HepG2 (cell line): ENCODE measurements around the gene SPATA33. TPM values are rescaled to one million over a fixed set of nuclear protein-coding genes. Genes with fewer than 3 reads are reported as not detected.

Experiments
- ADNP ChIP-seq: sonication (generic); formaldehyde crosslinking; IDR thresholded peaks from 2 replicates; pipeline ENCODE4 v1.4.0; 2020; ENCODE audit warnings: missing genetic modification reagents
- CENPX ChIP-seq: sonication (generic); formaldehyde crosslinking; IDR thresholded peaks from 2 replicates; pipeline ENCODE4 v1.9.0; 2021; ENCODE audit warnings: mild to moderate bottlenecking, missing genetic modification reagents, moderate library complexity
- EED ChIP-seq: sonication (generic); formaldehyde crosslinking; IDR thresholded peaks from 2 replicates; pipeline ENCODE4 v1.5.0; 2020; ENCODE audit warnings: mild to moderate bottlenecking, missing genetic modification reagents
- FOXM1 ChIP-seq: sonication (generic); formaldehyde crosslinking; IDR thresholded peaks from 2 replicates; pipeline ENCODE4 v1.5.0; 2020; ENCODE audit warnings: missing genetic modification reagents
- GTF2F1 ChIP-seq: fragments of 150-350 bp; IDR thresholded peaks from 2 replicates; pipeline ENCODE4 v1.6.1; 2014; ENCODE audit warnings: low read length
- HDAC6 ChIP-seq: fragments of 200-600 bp; sonication (generic); IDR thresholded peaks from 2 replicates; pipeline ENCODE4 v1.7.0; 2017; ENCODE audit warnings: mild to moderate bottlenecking, antibody characterized with exemption, low read length, low read depth
- HNRNPH1 ChIP-seq: fragments of 200-400 bp; formaldehyde crosslinking; optimal IDR thresholded peaks from 2 replicates; pipeline ENCODE3; 2017; ENCODE audit warnings: mild to moderate bottlenecking, low read depth, low read length
- KMT2A ChIP-seq: sonication (generic); formaldehyde crosslinking; IDR thresholded peaks from 2 replicates; pipeline ENCODE4 v1.4.0; 2020; ENCODE audit warnings: missing genetic modification reagents
- MTA1 ChIP-seq: sonication (generic); formaldehyde crosslinking; IDR thresholded peaks from 2 replicates; pipeline ENCODE4 v1.4.0; 2020; ENCODE audit warnings: missing genetic modification reagents, mild to moderate bottlenecking, borderline replicate concordance
- NCOR1 ChIP-seq: fragments of 200-600 bp; sonication (generic); IDR thresholded peaks from 2 replicates; pipeline ENCODE4 v1.7.0; 2017; ENCODE audit warnings: antibody characterized with exemption, low read length, borderline replicate concordance
- NONO ChIP-seq, 2 experiments: fragments of 450-650 bp in 1 of 2; sonication (generic) in 1 of 2; formaldehyde crosslinking in 1 of 2; IDR thresholded peaks in 1 of 2; conservative IDR thresholded peaks in 1 of 2; 2 replicates each; pipeline versions ENCODE4 v1.6.1 to v1.8.0; 2017 to 2022; ENCODE audit warnings: mild to moderate bottlenecking in 1 of 2, missing genetic modification reagents in 1 of 2, moderate library complexity in 1 of 2
- NR3C1 ChIP-seq: sonication (generic); formaldehyde crosslinking; IDR thresholded peaks from 2 replicates; pipeline ENCODE4 v1.4.0; 2020; ENCODE audit warnings: missing genetic modification reagents
- PPARG ChIP-seq: conservative IDR thresholded peaks from 2 replicates; pipeline ENCODE4 v1.6.1; 2016; ENCODE audit warnings: missing biosample characterization, missing genetic modification reagents
- RCOR2 ChIP-seq: IDR thresholded peaks from 2 replicates; pipeline ENCODE4 v1.6.1; 2016; ENCODE audit warnings: missing biosample characterization, missing genetic modification reagents
- SIX4 ChIP-seq: sonication (generic); formaldehyde crosslinking; IDR thresholded peaks from 2 replicates; pipeline ENCODE4 v1.4.0; 2020; ENCODE audit warnings: missing genetic modification reagents
- SP140L ChIP-seq: sonication (generic); formaldehyde crosslinking; IDR thresholded peaks from 2 replicates; pipeline ENCODE4 v1.4.0; 2020; ENCODE audit warnings: missing genetic modification reagents, borderline replicate concordance
- SP5 ChIP-seq: IDR thresholded peaks from 2 replicates; pipeline ENCODE4 v1.6.1; 2016; ENCODE audit warnings: low read depth, borderline replicate concordance
- SYNCRIP ChIP-seq: fragments of 200-400 bp; formaldehyde crosslinking; IDR thresholded peaks from 2 replicates; pipeline ENCODE4 v1.6.1; 2018; ENCODE audit warnings: mild to moderate bottlenecking, low read depth, low read length; ENCODE audit not compliant: insufficient read depth
- TBL1XR1 ChIP-seq: fragments of 150-350 bp; IDR thresholded peaks from 2 replicates; pipeline ENCODE4 v1.6.1; 2014; ENCODE audit warnings: borderline replicate concordance, low read length; ENCODE audit not compliant: partially characterized antibody
- TBP ChIP-seq: sonication (generic); formaldehyde crosslinking; IDR thresholded peaks from 2 replicates; pipeline ENCODE4 v1.5.0; 2020; ENCODE audit warnings: missing genetic modification reagents
- TEAD3 ChIP-seq: optimal IDR thresholded peaks from 2 replicates; pipeline ENCODE3; 2016; ENCODE audit warnings: borderline replicate concordance
- YY1 ChIP-seq: IDR thresholded peaks from 2 replicates; pipeline ENCODE4 v1.6.1; 2011; ENCODE audit warnings: low read length, low read depth, moderate library complexity, mild to moderate bottlenecking; ENCODE audit not compliant: insufficient read depth, insufficient replicate concordance
- ZNF160 ChIP-seq: sonication (generic); formaldehyde crosslinking; IDR thresholded peaks from 2 replicates; pipeline ENCODE4 v1.8.0; 2022; ENCODE audit warnings: mild to moderate bottlenecking, inconsistent platforms, missing genetic modification reagents
- ZNF230 ChIP-seq: sonication (generic); formaldehyde crosslinking; IDR thresholded peaks from 2 replicates; pipeline ENCODE4 v1.4.0; 2020; ENCODE audit warnings: mild to moderate bottlenecking, missing genetic modification reagents
- ZNF253 ChIP-seq: sonication (generic); formaldehyde crosslinking; IDR thresholded peaks from 2 replicates; pipeline ENCODE4 v1.8.0; 2022; ENCODE audit warnings: mild to moderate bottlenecking, missing genetic modification reagents, borderline replicate concordance
- ZNF44 ChIP-seq: sonication (generic); formaldehyde crosslinking; IDR thresholded peaks from 2 replicates; pipeline ENCODE4 v1.5.1; 2020; ENCODE audit warnings: mild to moderate bottlenecking, missing genetic modification reagents
- ZNF549 ChIP-seq: sonication (generic); formaldehyde crosslinking; IDR thresholded peaks from 2 replicates; pipeline ENCODE4 v1.5.0; 2020; ENCODE audit warnings: missing genetic modification reagents
- ZNF619 ChIP-seq: sonication (generic); formaldehyde crosslinking; IDR thresholded peaks from 2 replicates; pipeline ENCODE4 v1.4.0; 2020; ENCODE audit warnings: mild to moderate bottlenecking, missing genetic modification reagents
- polyA plus RNA-seq, 8 experiments: library from polyadenylated mRNA; depleted of rRNA in 3 of 8; stranded (reverse) in 7 of 8; unstranded in 1 of 8; fragments of >200 nt; fragmentation: Illumina TruSeq in 4 of 8; extraction: Trizol in 4 of 8; gene quantifications; 2 replicates each; pipeline versions ENCODE4 v1.2.1 to v1.2.3, GENCODE V29; 2011 to 2016; ENCODE audit warnings: low read depth in 4 of 8, missing spikeins in 1 of 8, mixed read lengths in 1 of 8; ENCODE audit not compliant: insufficient read depth in 1 of 8
- total RNA-seq, 5 experiments: library from RNA; depleted of rRNA; stranded (reverse); fragments of >200 nt; fragmentation: Illumina TruSeq; extraction: Trizol; gene quantifications; 2 replicates each; pipeline ENCODE4 v1.2.3, GENCODE V29; 2016; ENCODE audit warnings: low read depth in 1 of 5
- TF ChIP-seq, protein P1 (sequence below): sonication (generic); formaldehyde crosslinking; IDR thresholded peaks from 2 replicates; pipeline ENCODE4 v1.8.0; 2022; ENCODE audit warnings: mild to moderate bottlenecking, missing genetic modification reagents, borderline replicate concordance
- TF ChIP-seq, protein P2 (sequence below): sonication (generic); formaldehyde crosslinking; IDR thresholded peaks from 2 replicates; pipeline ENCODE4 v1.5.1; 2020; ENCODE audit warnings: mild to moderate bottlenecking, missing genetic modification reagents, borderline replicate concordance

Gene SPATA33
- total and polyA plus RNA-seq, 2 of the 13 experiments (the other 11 are each of a cell fraction or from before 2014, with no cell fraction given): 5.7 to 11.0 TPM

DNA sequence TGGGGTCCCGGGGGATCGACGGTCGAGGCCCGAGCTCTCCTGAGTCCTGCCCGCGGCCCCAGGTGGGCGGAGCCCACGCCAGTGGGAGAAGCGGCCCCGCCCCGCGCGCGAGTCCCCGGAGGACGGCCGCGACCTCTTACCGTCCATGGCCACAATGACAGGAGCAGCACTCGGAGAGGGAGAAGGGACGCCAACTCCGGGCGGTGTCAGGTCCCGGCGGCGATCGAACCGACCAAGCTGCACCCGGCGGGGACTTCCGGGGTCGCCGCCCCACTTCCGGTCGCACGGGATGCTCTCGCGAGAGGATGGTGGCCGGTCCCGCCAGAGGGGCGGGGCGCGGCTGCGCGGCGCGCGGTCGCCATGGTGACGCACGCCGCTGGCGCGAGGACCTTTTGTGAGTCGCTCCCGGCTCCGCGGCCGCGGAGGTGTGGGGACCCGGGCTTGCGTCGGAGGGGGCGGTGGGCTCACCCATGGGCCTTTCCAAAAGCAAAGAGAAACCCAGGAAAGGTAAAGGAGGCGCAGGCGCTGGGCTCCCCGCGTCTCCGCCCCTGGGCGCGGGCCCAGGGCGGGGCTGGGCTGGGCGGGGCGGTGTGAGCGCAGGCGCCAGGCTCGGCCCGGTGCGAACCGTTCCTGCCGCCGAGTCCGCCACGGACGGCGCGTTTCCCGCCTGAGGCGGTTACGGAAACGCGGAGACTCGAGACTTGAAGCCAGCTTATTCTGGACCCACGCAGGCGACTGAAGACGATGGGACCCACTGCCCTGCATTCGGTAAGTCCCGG is at the start of gene SPATA33, which contains the start of gene CHMP1A (continued):
- no peak for TF ChIP-seq SYNCRIP
- TF ChIP-seq NR3C1 (CRISPR knock-in tag): no peak
- TF ChIP-seq ADNP (CRISPR knock-in tag): 0 out of 2 replicates have a peak, but pooled peaks have one; percentile 37
- TF ChIP-seq MTA1 (CRISPR knock-in tag): peak; percentile 25; the same call in 1 of the 2 replicates
- TF ChIP-seq ZNF230 (CRISPR knock-in tag): peak; percentile 55
- no peak for TF ChIP-seq ZNF253 (CRISPR knock-in tag)
- no peak; the same call in none of the 2 replicates for TF ChIP-seq EED (CRISPR knock-in tag)
- TF ChIP-seq FOXM1 (CRISPR knock-in tag): no peak
- TF ChIP-seq TEAD3: peak; percentile 55
- TF ChIP-seq ZNF44: peak; percentile 80; the same call in 1 of the 2 replicates
- TF ChIP-seq YY1: peak; percentile 71
- TF ChIP-seq KMT2A (CRISPR knock-in tag): peak; percentile 93
- peak; percentile 54; the same call in 1 of the 2 replicates for TF ChIP-seq SIX4 (CRISPR knock-in tag)
- 0 out of 2 replicates have a peak, but pooled peaks have one; percentile 22 for TF ChIP-seq PPARG (CRISPR knock-in tag)
- no peak for TF ChIP-seq GTF2F1
- TF ChIP-seq, protein P1, sequence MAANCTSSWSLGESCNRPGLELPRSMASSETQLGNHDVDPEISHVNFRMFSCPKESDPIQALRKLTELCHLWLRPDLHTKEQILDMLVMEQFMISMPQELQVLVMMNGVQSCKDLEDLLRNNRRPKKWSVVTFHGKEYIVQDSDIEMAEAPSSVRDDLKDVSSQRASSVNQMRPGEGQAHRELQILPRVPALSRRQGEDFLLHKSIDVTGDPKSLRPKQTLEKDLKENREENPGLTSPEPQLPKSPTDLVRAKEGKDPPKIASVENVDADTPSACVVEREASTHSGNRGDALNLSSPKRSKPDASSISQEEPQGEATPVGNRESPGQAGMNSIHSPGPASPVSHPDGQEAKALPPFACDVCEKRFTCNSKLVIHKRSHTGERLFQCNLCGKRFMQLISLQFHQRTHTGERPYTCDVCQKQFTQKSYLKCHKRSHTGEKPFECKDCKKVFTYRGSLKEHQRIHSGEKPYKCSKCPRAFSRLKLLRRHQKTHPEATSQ (CRISPR knock-in tag): no peak; the same call in 1 of the 2 replicates
- no peak for TF ChIP-seq ZNF549 (CRISPR knock-in tag)
- TF ChIP-seq NONO (IDR thresholded peaks at IDR 0.05): no peak
- TF ChIP-seq NONO (CRISPR knock-in tag; conservative IDR thresholded peaks at IDR 0.05): peak; percentile 85
- TF ChIP-seq HDAC6: no peak
- peak; percentile 75; the same call in 1 of the 2 replicates for TF ChIP-seq ZNF160
- TF ChIP-seq CENPX (CRISPR knock-in tag): no peak
- TF ChIP-seq TBP: no peak; the same call in 1 of the 2 replicates
- no peak for TF ChIP-seq ZNF619
- TF ChIP-seq SP5 (CRISPR knock-in tag): peak; percentile 92
- TF ChIP-seq SP140L (CRISPR knock-in tag): no peak; the same call in 1 of the 2 replicates
- TF ChIP-seq HNRNPH1: no peak
- no peak for TF ChIP-seq TBL1XR1
- no peak for TF ChIP-seq RCOR2
- no peak for TF ChIP-seq NCOR1
- TF ChIP-seq, protein P2, sequence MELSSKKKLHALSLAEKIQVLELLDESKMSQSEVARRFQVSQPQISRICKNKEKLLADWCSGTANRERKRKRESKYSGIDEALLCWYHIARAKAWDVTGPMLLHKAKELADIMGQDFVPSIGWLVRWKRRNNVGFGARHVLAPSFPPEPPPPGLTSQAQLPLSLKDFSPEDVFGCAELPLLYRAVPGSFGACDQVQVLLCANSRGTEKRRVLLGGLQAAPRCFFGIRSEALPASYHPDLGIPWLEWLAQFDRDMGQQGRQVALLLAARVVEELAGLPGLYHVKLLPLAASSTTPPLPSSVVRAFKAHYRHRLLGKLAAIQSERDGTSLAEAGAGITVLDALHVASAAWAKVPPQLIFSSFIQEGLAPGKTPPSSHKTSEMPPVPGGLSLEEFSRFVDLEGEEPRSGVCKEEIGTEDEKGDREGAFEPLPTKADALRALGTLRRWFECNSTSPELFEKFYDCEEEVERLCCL: peak; percentile 74; the same call in 1 of the 2 replicates
